SU-DHL-6 (cell line): ENCODE measurements around the gene C1QTNF8.

ENCODE experiments used
- H2AFZ ChIP-seq: fragments of 200-600 bp; sonication (generic); 2 replicates; pipeline ENCODE4 v1.6.1; 2014; ENCODE audit warnings: low read depth, mild to moderate bottlenecking, moderate library complexity, mixed read lengths, antibody characterized with exemption, low read length; ENCODE audit not compliant: severe bottlenecking
- H3F3A ChIP-seq: fragments of 200-600 bp; shearing (Covaris generic); 2 replicates; pipeline ENCODE4 v1.6.0; 2016; ENCODE audit warnings: antibody characterized with exemption, mild to moderate bottlenecking; ENCODE audit not compliant: insufficient read depth
- H3K27ac ChIP-seq: fragments of 200-600 bp; sonication (generic); 2 replicates; pipeline ENCODE4 v1.5.1; 2016; ENCODE audit warnings: low read depth, mild to moderate bottlenecking, low read length, moderate library complexity, mixed read lengths
- H3K27me3 ChIP-seq: fragments of 200-600 bp; sonication (generic), shearing (Covaris generic); 2 replicates; pipeline ENCODE4 v1.6.0; 2014; ENCODE audit warnings: mild to moderate bottlenecking, low read length
- H3K36me3 ChIP-seq: fragments of 200-600 bp; sonication (generic); 2 replicates; pipeline ENCODE4 v1.6.1; 2014; ENCODE audit warnings: mild to moderate bottlenecking, low read length, mixed read lengths
- H3K4me2 ChIP-seq: fragments of 300-600, 200-600 bp; shearing (Covaris generic), sonication (generic); 2 replicates; pipeline ENCODE4 v1.6.0; 2014; ENCODE audit warnings: low read length, low read depth, mild to moderate bottlenecking; ENCODE audit not compliant: poor library complexity, severe bottlenecking
- H3K4me3 ChIP-seq: fragments of 200-600 bp; sonication (generic); 2 replicates; pipeline ENCODE4 v1.5.1; 2014; ENCODE audit warnings: antibody characterized with exemption, low read length, mild to moderate bottlenecking, mixed read lengths; ENCODE audit not compliant: insufficient read depth, poor library complexity, severe bottlenecking
- H3K79me2 ChIP-seq: fragments of 200-600 bp; sonication (generic); 2 replicates; pipeline ENCODE4 v1.6.1; 2014; ENCODE audit warnings: mild to moderate bottlenecking, low read length, moderate library complexity; ENCODE audit not compliant: insufficient read depth
- H3K9ac ChIP-seq: fragments of 200-600 bp; sonication (generic); 2 replicates; pipeline ENCODE4 v1.7.0; 2014; ENCODE audit warnings: mild to moderate bottlenecking, low read length
- H3K9me2 ChIP-seq: fragments of 200-600 bp; sonication (generic); replicated peaks from 2 replicates; pipeline ENCODE4 v1.6.1; 2014; ENCODE audit warnings: low read length; ENCODE audit not compliant: insufficient read depth
- H3K9me3 ChIP-seq: fragments of 200-600 bp; sonication (generic); 2 replicates; pipeline ENCODE4 v1.6.1; 2014; ENCODE audit warnings: low read length, mixed read lengths; ENCODE audit not compliant: insufficient read depth
- H4K20me1 ChIP-seq: fragments of 200-600 bp; sonication (generic); 2 replicates; pipeline ENCODE4 v1.6.1; 2014; ENCODE audit warnings: low read depth, mild to moderate bottlenecking, antibody characterized with exemption, low read length, moderate library complexity, mixed read lengths
- EZH2phosphoT487 ChIP-seq: fragments of 200-600 bp; sonication (generic), shearing (Covaris generic); conservative IDR thresholded peaks from 2 replicates; pipeline ENCODE4 v1.6.1; 2018; ENCODE audit warnings: mild to moderate bottlenecking, antibody characterized with exemption, low read length, moderate library complexity, mixed read lengths
- TF ChIP-seq, protein P1 (sequence below): fragments of 200-600 bp; sonication (generic); IDR thresholded peaks from one replicate; pipeline ENCODE4 v1.5.1; 2017; ENCODE audit warnings: antibody characterized with exemption, mild to moderate bottlenecking, low read length, moderate library complexity; ENCODE audit not compliant: insufficient read depth, poor library complexity, severe bottlenecking

C1QTNF8 gene

DNA sequence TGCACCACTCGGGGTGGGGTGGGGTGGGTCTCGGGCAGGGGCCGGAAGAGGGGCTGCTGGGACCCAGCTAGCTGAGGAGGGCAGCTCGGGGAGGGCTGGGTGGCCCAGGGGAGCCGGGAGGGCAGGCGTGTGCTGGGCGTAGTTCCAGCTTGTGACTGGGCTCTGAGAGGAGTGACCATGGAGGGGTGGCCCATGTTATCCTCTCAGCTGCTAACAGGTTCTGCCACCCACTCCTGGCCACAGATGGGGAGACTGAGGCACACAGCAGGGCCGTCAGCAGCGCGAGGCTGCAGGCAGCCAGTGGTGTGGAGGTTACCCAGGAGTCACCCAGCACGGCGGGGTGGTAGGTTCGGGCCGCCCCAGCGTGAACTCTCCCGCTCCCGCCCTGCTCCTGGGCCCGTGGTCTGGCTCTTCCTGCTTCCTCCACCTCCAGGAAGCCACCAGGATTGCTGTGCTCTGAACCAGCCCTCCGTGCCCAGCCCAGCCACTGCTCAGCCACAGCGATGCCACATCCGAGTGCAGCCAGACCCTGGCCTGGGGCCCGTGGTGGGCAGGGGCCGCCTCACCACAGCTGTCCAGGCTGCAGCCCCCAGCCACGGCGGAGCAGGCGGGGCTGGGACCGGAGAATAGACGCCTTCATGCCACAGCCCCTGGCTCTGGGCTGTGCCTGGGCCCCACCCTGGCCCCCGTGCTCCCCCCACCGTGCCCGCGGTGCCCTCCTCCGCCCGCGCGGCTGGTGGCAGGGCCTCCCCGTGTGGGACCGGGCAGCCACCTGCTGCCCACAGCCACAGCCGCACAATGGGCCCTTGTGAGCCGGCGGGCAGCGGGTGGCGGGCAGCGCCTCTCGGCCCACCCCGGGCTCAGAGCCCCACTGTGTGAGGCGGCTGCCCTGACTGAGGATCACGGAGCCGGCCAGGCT, 49.8 kb downstream of the C1QTNF8 start:
- Histone ChIP-seq H3K4me2 (no peak overlapping the region), H4K20me1 (no peaks in the 10 kb centered on the region), H3K9me2 (no peaks in the 10 kb centered on the region), H3K27me3 (no peaks in the 10 kb centered on the region), H3K27ac (no peak overlapping the region), H3F3A (no peaks in the 10 kb centered on the region), H2AFZ (no peak overlapping the region), H3K9ac (no peak overlapping the region), H3K9me3 (no peaks in the 10 kb centered on the region), H3K36me3 (no peaks in the 10 kb centered on the region), H3K79me2 (no peaks in the 10 kb centered on the region), H3K4me3 (no peak overlapping the region)
- no peak for TF ChIP-seq EZH2phosphoT487
- TF ChIP-seq, protein P1, sequence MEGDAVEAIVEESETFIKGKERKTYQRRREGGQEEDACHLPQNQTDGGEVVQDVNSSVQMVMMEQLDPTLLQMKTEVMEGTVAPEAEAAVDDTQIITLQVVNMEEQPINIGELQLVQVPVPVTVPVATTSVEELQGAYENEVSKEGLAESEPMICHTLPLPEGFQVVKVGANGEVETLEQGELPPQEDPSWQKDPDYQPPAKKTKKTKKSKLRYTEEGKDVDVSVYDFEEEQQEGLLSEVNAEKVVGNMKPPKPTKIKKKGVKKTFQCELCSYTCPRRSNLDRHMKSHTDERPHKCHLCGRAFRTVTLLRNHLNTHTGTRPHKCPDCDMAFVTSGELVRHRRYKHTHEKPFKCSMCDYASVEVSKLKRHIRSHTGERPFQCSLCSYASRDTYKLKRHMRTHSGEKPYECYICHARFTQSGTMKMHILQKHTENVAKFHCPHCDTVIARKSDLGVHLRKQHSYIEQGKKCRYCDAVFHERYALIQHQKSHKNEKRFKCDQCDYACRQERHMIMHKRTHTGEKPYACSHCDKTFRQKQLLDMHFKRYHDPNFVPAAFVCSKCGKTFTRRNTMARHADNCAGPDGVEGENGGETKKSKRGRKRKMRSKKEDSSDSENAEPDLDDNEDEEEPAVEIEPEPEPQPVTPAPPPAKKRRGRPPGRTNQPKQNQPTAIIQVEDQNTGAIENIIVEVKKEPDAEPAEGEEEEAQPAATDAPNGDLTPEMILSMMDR = no peak

DNA sequence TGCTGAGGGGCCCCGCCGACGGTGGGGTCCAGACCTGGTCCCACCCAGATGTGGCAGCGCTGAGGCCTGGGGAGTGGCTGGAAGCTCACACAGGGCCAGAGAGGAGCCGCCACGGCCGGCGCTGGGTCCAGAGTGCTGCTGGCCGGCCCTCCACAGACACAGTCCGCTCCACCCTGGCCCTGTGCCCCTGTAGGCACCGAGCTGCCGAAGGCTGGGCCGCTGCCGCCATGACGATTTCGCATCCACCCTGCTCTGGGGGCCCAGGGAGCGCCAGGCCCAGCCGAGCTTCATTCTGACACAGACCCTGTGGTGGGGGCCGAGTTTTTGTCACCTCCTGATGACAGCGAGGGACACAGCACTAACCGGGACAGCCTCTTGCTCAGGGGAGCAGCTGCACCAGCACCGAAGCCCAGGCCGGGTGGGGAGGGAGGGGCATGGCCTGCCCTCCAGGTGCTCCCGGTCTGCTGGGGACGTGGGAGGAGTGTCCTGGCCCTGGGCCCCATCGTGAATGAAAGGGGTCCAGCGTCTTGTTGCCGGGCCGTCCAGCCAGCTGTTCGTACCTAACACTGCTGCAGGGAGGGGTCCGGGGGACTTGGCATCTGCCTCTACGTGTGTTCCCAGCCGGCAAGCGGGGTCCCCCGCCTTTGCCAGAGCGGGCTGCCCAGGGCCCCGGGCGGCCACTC, 50.6 kb downstream of the C1QTNF8 start:
- Histone ChIP-seq H3K36me3 (no peaks in the 10 kb centered on the region), H2AFZ (no peak overlapping the region), H3F3A (no peaks in the 10 kb centered on the region), H3K79me2 (no peaks in the 10 kb centered on the region), H3K27ac (no peak overlapping the region), H3K9me2 (no peaks in the 10 kb centered on the region), H3K9ac (no peak overlapping the region), H3K4me3 (no peak overlapping the region), H3K4me2 (no peak overlapping the region), H4K20me1 (no peaks in the 10 kb centered on the region), H3K27me3 (no peaks in the 10 kb centered on the region), H3K9me3 (no peaks in the 10 kb centered on the region)
- TF ChIP-seq, protein P1 = no peak
- TF ChIP-seq EZH2phosphoT487 = no peak

DNA sequence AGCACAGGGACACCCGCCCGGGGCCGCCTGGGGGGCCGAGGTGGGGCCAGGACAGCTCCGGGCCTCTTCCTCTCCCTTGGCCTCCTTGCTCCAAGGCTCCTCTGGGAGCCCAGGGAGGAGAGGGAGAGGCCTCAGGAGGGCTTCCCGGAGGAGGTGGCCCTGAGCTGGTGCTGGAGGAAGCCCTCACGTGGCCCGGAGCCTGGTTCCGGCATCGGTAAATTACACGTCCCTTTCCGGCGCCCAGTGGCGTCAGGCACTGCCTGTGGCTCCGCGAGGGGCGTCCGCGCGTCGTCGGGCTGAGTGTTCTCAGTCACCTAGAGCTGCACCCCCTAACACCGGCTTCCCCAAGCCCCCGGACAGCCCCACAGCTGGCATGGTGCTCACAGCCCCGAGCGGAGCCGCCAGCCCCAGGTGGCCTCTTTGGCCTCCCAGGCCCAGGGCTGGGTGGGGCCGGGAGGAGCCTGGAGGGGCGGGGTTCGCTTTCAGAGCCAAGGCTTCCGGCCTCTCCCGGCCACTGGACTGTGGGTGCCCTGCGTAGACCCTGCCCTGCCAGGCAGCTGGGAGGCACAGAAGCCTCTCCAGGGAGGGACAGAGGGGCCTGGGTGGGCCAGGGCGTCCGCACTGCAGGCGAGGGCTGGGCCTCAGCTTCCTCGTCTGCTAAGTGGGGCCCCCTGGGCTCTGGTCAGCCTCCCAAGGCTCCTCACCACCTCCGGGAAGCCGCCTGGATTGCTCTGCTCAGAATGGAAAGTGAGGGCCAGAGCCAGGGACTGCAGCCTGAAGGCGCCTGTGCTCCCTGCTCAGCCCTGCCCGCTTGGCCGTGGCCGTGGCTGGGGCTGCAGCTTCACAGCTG, 51.4 kb downstream of the C1QTNF8 start:
- Histone ChIP-seq H4K20me1 (no peaks in the 10 kb centered on the region), H3F3A (no peaks in the 10 kb centered on the region), H3K4me3 (no peak overlapping the region), H2AFZ (no peak overlapping the region), H3K27ac (no peak overlapping the region), H3K36me3 (no peaks in the 10 kb centered on the region), H3K9ac (no peak overlapping the region), H3K79me2 (no peaks in the 10 kb centered on the region), H3K9me3 (no peaks in the 10 kb centered on the region), H3K27me3 (no peaks in the 10 kb centered on the region), H3K4me2 (no peak overlapping the region), H3K9me2 (no peaks in the 10 kb centered on the region)
- TF ChIP-seq, protein P1 = no peak
- TF ChIP-seq EZH2phosphoT487 = no peak
